GM21515 (cell line): Measurements from ENCODE around the gene MARVELD2.
"Not testable (repeated sequence)": the region's sequence is repeated elsewhere in the genome, so short reads cannot be mapped to it uniquely, and the experiment has no call there.

Experiments used
- ATAC-seq: cut with Tn5 transposase; IDR thresholded peaks from one replicate; pipeline ENCODE4 v1.9.1; 2021; ENCODE audit not compliant: unreplicated experiment

MARVELD2 gene

GRCh38 chr5:69444127-69444754 is 29.3 kb downstream of the MARVELD2 start:
- no peak for ATAC-seq

- no peak for ATAC-seq
These were observed 34.6 kb downstream of the MARVELD2 start for GRCh38 chr5:69449511-69449910.

- no peak for ATAC-seq
These were observed 35.2 kb downstream of the MARVELD2 start for GRCh38 chr5:69450116-69450515.

GRCh38 chr5:69450527-69450926 is 35.6 kb downstream of the MARVELD2 start:
- not testable (repeated sequence) for ATAC-seq

GRCh38 chr5:69451941-69452647 is 37.2 kb downstream of the MARVELD2 start:
- ATAC-seq = no peak

GRCh38 chr5:69453487-69453886 is 38.6 kb downstream of the MARVELD2 start:
- not testable (repeated sequence) for ATAC-seq

- ATAC-seq = no peak
These were observed 39.7 kb downstream of the MARVELD2 start for GRCh38 chr5:69454460-69455249.

GRCh38 chr5:69455428-69455988 is 40.6 kb downstream of the MARVELD2 start:
- not testable (repeated sequence) for ATAC-seq

- ATAC-seq = no peak
These were observed 47.3 kb downstream of the MARVELD2 start for GRCh38 chr5:69462170-69462569.

GRCh38 chr5:69466375-69466774 is 51.5 kb downstream of the MARVELD2 start:
- not testable (repeated sequence) for ATAC-seq

- peak; percentile 91 for ATAC-seq
These were observed 52.7 kb downstream of the MARVELD2 start for GRCh38 chr5:69467442-69468225.

GRCh38 chr5:69468631-69469030 is 53.7 kb downstream of the MARVELD2 start:
- no peak for ATAC-seq

- ATAC-seq = not testable (repeated sequence)
These were observed 56.6 kb downstream of the MARVELD2 start for GRCh38 chr5:69471516-69471915.

GRCh38 chr5:69472535-69473143 is 57.7 kb downstream of the MARVELD2 start:
- not testable (repeated sequence) for ATAC-seq

- no peak for ATAC-seq
These were observed 62.3 kb downstream of the MARVELD2 start for GRCh38 chr5:69477170-69477569.

GRCh38 chr5:69478296-69478695 is 63.4 kb downstream of the MARVELD2 start:
- not testable (repeated sequence) for ATAC-seq

GRCh38 chr5:69484891-69485290 is 70.0 kb downstream of the MARVELD2 start:
- no peak for ATAC-seq

GRCh38 chr5:69485471-69485870 is 70.6 kb downstream of the MARVELD2 start:
- ATAC-seq = no peak

GRCh38 chr5:69489246-69489645 is 74.3 kb downstream of the MARVELD2 start:
- ATAC-seq = no peak

- no peak for ATAC-seq
These were observed 76.1 kb downstream of the MARVELD2 start for GRCh38 chr5:69491027-69491426.
